ENCODE measurements around the gene MAP1B. TPM values are rescaled to one million over a fixed set of nuclear protein-coding genes. Genes with fewer than 3 reads are reported as not detected.
A peak's percentile ranks its signal among the peaks of the same experiment; 100 is the strongest.

MAP1B gene
- polyA plus RNA-seq, 3 donors, result 13.3 to 16.2 (median 15.1) TPM

DNA sequence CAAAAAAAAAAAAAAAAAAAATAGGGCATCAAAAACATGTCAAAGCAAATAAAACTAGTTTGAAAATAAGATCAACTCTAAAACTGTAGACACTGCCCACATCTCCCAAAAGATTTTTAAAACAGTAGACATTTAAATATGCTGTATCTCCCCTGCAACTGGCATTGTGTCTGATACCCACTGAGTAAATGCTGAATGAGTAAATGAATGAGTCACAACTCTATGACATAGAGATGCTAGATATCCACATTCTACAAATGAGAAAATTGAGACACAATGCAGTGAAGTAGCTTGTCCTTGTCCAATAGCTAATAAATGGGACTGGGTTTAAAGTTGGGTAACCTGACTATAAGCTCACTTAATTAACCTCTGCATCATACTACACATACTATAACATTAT lies 14.1 kb upstream of the MAP1B start:
- DNase-seq, result no peak

DNA sequence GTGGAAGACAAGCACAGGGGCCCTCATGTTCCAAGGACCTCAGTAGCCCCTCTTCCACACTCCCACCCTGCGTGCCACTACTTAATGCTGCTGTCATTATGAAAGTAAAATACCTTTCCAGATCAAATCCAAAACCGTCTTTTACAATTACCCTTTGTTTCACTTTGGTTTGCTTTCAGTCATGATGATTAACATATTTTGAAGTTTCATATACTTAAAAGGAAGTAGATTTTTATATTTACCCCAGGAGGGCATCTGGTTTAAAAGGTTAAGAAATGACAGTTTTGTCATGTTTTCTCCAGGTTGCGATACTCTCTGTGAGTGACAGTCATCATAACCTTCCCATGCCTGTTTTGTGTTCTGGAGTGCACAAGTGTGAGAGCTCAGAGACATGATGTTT lies 13.5 kb upstream of the MAP1B start:
- no peak for DNase-seq

DNA sequence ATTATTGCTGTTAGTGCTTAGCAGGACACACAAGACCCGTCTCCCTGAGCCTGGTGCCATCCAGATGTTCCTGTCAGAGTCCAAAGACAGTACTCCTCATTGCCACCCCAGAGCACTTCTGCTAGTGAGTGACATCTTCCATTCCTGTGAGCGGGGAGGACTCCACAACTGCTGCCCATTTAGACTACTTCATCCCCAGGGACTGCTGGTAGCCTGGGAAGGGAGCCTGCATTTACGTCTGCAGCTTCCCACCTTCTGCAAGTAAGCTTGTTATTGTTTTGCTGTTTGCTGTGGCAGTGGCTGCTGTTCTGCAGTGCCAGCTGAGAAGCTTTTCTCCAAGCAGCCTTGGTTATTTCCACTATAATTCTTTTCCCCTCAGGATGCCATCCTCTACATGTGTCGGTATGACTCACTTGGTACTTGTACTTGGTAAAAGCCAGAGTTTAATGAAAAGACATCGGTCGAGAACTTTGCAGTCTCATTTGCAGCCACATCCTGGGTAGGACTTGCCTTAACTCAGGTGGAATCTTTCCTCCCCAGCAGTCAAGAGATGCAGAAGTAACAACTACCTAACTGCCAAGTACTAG lies 10.6 kb upstream of the MAP1B start:
- no peak for DNase-seq

DNA sequence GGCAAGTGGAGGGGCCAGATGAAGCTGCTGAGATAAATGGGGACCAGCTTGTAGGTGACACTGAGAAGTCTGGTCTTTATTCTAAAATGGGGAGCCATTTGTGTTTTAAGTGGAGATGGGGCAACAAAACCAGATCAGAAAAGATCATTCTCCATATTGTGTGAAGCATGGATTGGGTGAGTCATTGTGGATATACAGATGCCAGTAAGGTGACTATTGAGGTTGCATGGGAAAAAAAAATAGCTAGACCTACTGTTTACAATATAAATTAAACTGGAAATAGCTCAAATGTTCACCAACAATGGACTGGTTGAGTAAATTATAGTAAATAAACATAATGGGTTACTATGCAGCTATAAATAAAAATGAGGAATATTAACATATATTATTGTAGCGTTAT lies 5.4 kb upstream of the MAP1B start:
- DNase-seq, result no peak

DNA sequence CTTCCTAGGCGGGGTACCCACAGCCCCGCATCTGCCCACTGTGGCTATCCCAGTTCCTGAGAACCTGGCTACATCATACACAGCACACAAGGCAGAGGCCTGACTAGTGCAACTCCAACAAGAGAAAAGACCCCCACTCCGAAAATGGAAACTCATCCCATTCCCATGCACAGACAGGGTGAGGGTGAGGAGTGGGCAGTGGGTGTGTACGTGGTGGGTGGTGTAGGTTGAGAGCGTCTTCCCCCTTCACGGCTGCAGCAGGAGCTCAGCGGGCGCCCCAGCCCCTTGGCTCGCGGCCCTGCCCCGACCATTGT lies 501 bp upstream of the MAP1B start:
- no peak for DNase-seq

DNA sequence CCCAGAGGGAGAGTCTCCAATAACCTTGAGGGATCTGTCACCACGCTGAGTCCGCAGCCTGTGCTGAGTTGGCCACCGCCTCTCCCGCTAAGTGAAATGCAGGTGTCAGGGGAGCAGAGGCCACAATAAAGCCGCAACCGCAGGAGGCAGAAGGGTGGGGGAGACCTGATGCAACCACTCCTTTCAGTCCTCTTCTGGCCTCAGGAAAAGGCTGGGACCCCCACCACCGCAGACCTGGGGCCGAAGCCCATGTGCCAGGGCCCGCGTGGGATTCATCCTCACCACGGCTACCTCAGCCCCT lies 576 bp downstream of the MAP1B start:
- DNase-seq, result peak; percentile 35

DNA sequence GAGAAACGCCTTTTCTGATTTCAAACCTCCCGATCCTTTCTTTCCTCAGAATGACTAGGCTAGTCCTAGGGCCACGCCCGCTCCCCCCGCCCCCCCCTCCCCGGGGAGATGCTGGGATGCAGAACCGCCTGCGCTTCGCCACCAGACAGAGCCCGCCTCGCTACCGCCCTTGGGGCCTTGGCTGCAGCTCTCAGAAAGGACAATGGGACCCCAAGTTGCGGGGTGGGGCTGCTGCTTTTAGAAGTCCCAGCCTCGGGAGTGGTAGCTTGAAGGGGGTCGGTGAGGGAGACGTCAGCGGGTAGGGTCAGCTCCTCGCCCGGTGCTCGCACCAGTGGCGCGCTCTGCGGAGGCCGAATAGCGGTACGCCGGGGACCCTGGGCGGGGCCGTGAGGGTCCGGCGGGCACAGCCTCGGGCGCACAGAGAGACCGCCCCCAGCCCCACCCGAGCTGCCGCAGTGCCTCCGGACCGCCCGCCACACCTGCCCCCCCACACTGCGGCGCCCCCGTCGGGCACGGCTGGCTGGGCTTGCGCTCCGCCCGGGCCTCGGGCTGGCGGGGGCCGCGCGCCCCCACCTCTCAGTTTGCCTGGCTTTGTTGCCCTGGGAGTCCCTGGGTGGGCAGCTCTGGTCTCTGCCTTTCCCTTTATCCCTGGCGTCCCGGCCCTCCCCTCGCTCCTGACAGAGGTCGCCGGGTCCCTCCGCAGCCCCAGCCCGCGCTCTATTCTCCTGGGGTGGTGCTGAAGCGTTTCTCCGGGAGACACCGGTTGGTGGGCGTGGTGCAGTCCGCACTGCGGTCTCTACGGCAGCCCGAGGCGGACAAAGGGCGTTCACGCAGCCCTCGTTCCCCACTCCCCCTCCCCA lies 1.2 kb downstream of the MAP1B start:
- peak; percentile 78 for DNase-seq

DNA sequence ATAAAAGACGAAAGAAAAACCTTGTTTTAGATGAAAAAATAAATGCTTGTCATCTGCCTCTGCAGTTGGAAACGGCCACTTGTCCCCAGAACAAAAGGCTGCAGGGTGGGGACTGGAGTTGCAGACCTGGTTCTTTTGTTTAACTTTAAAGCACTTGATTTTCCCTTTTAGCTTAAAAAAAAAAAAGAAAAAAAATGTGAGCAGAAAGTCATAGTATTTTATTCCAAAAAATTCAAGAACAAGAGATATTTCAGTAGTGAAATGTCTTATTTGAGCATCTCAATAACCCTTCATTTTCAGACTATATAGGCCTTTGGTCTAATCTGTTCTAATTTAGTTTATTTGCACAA lies 1.8 kb downstream of the MAP1B start:
- no peak for DNase-seq

DNA sequence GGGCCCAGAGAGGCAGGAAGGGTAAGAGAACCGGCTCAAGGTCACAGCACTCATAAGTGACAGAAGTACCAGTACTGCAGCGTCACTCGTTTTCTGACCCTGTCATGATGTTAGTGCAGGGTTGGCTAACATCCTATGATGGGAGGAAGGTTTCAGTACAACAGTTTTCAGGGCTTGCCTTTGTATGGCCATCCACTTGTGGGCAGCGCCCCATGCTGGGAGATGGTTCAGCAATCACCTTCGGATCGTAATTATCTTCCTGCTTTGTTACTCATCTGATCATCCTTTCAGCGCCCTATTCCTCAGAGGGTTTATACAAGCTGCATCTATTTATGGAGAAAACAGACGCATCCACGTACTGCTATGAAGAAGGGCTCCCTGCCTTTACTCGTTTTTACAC lies 2.4 kb downstream of the MAP1B start:
- DNase-seq, result peak; percentile 14

DNA sequence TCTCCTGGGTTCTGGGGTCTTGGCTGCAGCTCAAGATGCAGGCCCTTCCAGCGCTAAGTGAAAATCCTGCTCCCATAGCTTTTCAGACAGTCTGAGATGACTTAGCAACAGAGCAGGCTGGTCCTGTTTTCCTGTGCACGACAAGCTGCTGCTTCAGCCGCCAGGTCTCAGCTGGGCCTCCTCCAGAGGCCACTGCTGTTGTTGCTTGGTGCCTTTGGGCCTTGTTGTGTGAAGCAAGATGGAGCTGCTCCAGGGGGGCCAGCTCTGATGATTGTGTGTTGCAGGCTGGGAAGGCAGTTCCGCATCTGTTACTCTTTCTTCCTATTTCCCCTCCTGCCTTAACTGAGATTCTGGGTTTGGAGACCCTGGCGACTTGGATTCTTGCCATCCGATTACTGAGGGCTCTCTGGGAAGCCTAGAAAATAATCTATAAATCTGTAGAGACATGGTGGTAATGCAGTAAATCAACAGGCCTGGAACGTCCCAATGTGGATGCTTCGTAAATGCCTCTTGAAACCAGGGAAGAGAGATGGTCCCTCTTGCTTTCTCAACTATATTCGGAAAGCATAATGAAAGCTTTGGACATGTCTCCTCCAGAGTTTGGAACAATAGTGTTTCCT lies 3.2 kb downstream of the MAP1B start:
- DNase-seq, result no peak

DNA sequence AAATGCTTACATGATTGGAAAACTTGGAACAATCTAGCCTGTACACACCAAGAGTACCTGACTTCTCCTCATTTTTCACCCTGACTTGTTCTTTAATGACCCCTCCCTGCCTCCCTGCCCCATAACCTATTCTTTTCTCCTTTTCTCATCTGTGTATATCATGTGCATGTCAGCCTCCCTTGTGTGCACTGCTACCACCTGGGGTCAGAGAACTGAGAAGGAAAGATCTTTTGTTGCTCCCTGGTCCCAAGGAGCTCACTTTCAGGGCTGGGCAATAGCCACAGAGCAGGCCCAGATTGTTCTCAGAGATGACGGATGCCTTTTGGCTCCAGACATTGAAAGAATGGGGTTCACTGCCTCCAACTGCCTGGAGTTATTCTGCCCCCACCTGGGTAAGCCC lies 5.1 kb downstream of the MAP1B start:
- no peak for DNase-seq

DNA sequence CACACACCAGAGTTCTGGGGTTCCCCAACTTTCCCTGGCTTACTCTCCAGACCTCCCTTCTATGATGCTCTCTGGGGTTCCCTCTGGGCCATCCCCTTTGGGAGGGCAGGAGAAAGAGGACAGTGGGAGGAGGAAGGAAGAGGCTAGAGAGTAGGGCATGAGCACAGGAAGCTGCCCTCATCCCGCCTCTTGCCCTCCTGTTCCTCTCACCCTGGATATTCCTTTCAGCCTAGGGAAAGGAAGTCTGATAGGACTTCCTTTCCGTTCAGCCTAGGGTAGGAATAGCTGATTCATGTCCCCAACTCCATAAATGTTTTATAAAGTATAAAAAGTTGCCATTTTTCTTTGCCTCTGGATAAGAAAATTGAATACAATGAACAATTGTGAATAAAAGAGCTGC lies 7.4 kb downstream of the MAP1B start:
- DNase-seq, result no peak

DNA sequence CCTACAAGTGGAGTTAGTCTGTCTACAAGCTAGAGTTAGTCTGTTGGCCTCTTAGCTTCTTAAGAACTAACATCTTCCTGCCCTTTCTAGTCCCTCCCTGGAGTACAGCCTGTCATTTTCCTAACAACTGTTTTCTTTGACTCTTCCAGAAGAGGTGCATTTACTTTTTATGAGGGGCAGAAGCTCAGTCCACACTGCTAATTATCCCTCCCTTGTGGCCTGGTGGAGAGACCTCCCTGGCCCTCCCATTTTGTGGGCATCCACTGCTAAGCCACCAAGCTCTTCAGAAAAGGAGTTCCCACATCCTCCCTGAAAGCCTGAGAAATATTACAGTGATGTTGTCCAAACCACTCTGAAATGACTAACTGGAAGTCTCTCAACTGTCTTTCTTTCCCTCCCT lies 8.0 kb downstream of the MAP1B start:
- DNase-seq, result no peak

DNA sequence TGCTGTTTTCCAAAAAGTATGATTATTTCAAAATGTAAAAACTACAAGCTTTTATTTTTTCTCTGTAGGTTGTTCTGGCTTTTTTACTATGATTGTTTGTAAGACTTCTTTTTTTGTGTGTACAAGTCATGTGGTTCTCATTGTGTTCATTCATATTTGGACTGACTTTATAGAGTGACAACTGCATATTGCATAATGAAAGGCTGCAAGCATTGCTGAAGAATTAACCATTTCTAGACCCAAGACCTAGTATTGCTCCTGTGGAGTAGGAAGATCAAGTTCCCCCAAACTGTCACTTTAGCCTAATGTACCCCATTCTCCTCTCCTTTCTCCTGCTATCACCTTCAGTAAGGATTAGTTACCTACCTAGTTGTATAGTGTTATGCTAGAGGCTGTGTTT lies 10.0 kb downstream of the MAP1B start:
- no peak for DNase-seq

DNA sequence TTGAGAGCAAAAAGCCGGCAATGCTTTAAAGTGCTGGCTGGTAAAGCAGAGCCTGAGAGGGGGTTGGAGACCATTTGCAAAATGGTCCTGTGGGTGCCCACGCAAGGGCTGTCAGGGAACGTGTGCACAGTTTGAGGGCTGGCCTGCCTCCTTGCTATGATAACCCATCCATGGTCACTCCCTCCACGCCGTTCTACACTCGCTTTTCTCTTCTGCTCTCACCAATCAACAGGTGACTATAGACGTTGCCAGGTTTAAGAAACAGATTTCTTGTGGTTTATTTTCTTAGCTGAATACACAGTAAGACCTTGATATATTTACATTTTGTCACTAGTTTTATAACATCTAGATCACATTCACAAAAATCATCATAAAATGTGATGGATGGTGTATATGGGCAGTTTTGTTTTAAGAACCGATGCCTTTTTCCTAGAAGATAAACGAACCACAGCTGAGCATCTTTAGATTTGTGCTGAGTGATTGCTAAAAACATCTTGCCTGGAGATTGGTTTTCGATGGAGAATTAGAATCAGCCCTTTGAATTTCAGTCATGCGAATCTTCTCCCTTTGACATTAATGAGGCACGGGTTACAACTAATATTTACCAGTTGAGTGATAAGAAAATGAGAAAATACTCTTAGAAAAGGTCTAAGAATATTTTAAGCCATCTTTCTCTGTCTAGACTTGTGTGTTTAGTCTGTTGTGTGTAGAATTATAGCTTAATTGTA lies 13.9 kb downstream of the MAP1B start:
- no peak for DNase-seq

DNA sequence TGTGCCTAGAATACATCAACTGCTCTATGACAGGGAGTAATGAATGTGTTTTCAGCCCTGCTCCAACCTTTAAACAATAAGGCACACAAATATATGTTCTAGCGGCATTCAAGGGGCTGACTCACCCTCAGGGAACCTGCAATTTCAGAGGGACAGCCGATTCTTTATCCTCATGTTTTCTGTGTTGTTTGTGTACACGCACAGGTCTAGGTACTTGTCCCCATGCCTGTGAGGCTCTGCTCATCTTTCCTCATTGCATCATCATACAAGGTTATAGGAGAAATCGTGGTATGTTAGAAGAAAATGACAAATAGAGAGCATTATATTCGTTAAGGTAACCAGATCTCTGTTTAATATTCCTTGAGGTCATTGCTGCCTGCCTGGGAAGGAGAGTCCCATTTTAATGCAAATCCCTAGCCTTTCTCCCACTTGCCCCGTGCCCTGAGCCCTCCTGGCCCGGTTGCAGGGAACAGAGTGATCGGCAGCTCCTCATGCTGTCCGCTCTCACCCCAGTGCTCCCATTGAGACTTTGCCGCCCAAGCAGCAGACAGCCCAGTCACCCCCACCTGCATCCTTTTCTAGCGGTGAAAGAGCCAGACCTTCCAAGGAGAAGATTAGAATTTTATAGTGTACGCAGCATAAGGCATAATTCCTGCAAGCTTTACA lies 14.6 kb downstream of the MAP1B start:
- no peak for DNase-seq

DNA sequence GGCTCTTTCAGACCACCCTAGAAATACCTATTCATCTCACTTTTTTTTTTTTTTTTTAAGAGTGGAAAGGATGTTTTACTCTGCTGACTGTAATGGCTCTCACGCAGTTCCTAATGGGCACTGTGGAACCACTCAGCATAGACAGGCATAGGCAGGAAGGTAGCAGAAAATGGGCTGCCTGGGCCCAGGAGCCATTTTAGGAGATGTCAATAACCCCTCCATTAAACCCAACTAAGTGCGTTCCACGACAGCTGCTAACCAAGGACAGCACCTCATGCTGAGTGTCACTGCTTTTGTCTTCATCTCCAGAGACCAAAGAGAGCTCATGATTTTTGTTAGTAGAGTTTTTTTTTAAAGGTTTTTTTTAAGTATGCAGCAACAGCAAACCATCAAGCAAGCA lies 15.3 kb downstream of the MAP1B start:
- no peak for DNase-seq

DNA sequence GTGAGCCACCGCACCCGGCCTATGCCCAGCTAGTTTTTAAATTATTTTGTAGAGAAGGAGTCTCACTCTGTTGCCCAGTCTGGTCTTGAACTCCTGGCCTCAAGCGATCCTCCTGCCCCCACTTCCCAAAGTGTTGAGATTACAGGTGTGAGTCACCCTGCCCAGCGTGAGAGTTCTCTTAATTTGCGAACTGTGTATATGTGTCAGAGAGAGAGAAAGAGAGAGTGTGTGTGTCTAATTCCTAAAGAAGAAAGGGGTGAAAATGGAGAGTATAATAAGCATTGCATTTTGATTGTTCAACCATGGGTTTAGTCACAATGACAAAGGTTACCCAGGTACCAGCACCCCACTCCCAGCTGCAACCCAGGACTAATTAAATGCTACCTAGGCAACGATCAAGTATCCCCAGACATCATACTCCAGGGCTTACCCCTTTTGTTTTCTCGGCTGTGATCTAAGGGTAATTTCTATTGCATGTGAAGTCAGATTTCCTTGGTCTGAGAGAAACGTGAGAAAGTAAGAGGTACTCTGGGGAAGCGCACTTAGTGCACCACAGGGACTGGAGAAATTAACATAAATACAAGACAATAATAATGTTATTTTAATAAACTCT lies 16.6 kb downstream of the MAP1B start:
- DNase-seq, result no peak

DNA sequence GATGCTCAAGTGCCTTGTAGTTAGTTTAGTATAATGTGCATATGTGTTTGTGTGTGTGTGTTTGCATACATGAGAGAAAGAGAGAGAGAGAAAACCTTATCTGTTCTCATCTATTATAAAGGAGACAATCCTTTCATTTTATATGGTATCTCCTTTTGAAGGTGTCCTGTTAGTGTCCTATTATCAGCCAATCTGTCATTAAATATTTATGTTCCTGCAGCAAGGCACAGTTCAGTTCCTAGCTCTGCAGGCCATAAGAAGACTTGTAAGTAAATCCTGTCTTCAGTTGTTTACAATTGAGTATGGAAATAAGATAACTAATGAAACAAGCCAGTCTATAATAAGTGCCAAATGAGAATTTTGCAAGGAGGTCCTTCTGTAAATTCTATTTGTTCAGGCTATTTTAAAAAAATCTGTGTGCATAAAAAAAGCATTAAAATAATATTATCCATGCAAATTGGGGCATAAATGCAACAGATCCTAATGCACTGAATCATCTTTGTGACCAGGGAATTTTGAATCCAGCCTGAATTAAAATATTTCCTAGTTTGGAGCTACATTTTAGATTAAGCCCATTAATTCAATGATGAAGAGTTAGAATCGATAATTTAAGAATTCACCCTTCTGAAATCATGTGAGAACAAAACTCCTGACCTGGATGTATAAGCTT lies 18.1 kb downstream of the MAP1B start:
- DNase-seq, result no peak

DNA sequence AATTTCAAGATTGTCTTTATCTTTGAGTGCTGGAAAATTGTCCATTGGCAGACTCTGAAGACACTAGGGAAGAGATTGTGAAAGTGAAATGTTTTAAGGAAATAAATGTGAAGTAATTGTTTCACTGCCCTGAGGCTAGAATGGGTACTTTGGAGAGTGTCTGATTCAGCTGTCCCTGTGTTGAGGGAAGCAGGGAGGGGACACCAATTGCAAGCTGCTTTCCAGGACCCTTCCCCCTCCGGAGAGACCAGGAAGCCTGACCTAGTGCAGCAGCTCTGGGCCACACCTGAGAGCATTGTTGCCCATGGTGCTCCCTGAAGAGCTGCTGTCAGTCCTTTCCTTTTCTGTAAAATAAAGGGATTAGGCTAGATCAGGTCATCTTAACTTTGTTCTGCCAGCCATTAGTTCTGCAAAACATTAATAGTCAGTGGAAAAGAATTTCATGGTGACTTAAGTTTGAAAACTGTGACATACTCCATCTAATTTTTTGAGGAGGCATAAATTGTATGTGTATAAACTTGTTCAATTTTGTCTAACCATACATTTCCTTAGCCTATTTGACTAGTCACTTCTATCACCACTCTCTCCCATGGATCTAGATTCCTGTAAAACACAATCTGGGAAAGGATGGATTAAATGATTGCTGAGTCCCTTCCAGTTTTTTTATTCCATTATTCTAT lies 18.8 kb downstream of the MAP1B start:
- DNase-seq, result no peak

DNA sequence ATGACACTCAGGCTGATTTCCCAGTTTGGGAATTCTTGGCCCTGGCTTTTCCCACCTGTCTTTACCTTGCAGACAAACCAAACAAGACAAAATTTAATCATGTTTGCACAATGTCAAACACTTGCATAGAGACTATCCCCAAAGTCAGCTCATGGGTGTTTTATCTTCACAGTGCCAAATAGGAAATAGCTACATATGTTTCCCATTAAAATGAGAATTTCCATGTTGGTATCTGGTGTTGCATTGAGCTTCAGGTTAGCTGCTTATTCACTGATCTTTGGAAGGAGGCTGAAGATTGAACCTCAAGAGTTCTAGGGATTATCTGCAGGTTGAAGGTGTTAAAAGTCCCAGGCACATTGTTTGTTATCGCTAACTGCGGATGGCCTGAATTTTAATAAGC lies 19.5 kb downstream of the MAP1B start:
- no peak for DNase-seq

Data from renal pelvis (tissue), 4 donors.